Measurements from ENCODE around the gene NUFIP2.

DNA sequence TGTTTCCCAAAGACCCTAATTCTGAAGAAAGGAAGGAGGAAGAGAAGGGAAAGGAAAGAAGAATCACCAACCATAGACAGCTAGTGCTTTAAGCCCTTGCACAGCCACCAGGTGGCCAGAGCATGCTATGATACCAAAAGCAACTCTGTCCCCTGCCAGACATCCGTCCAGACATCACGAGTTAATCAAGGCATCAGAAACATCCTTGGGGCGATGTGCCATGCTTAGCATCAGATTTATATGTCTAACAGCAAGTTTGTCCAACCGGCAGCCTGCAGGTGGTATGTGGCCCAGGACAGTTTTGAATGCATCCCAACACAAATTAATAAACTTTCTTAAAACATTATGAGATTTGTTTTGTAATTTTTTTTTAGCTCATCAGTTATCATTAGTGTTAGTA lies 50.2 kb downstream of the NUFIP2 start:
- TF ChIP-seq EP300 (IDR thresholded peaks at IDR 0.05; ENCODE audit: borderline replicate concordance) (no peak), EGR1 (IDR thresholded peaks at IDR 0.05) (no peak)

All from Ishikawa (cell line).